H9 (cell line): Measurements from ENCODE around the gene TEAD1. TPM values are rescaled to one million over a fixed set of nuclear protein-coding genes. Genes with fewer than 3 reads are reported as not detected.

Experiments used
- DNase-seq: peaks from one replicate; pipeline ENCODE4 v3.0.0-alpha.2; 2017
- H2AFZ ChIP-seq: one replicate; pipeline ENCODE4 v1.6.1; 2013; ENCODE audit warnings: mild to moderate bottlenecking, low read length, control low read depth, moderate library complexity
- H2AK5ac ChIP-seq: 2 replicates; pipeline ENCODE4 v1.6.1; 2013; ENCODE audit warnings: low read length, control low read depth, mixed read lengths; ENCODE audit not compliant: insufficient read length
- H2BK120ac ChIP-seq: one replicate; pipeline ENCODE4 v1.6.1; 2013; ENCODE audit warnings: low read depth, mild to moderate bottlenecking, low read length, control low read depth, inconsistent platforms; ENCODE audit not compliant: poor library complexity, severe bottlenecking
- H2BK12ac ChIP-seq: 2 replicates; pipeline ENCODE4 v1.6.1; 2013; ENCODE audit warnings: low read length, control low read depth, mixed read lengths, low read depth; ENCODE audit not compliant: insufficient read length
- H2BK15ac ChIP-seq: 2 replicates; pipeline ENCODE4 v1.6.1; 2013; ENCODE audit warnings: low read depth, low read length, control low read depth
- H2BK20ac ChIP-seq: one replicate; pipeline ENCODE4 v1.6.1; 2013; ENCODE audit warnings: low read depth, mild to moderate bottlenecking, low read length, control low read depth, inconsistent platforms; ENCODE audit not compliant: poor library complexity, severe bottlenecking
- H2BK5ac ChIP-seq: 2 replicates; pipeline ENCODE4 v1.6.1; 2013; ENCODE audit warnings: low read length, control low read depth, mixed read lengths; ENCODE audit not compliant: insufficient read length
- H3K14ac ChIP-seq: 2 replicates; pipeline ENCODE4 v1.6.1; 2013; ENCODE audit warnings: low read length, control low read depth; ENCODE audit not compliant: insufficient read depth
- H3K18ac ChIP-seq: 2 replicates; pipeline ENCODE4 v1.6.1; 2013; ENCODE audit warnings: low read depth, mild to moderate bottlenecking, mixed read lengths, low read length, control low read depth; ENCODE audit not compliant: insufficient read length
- H3K23ac ChIP-seq: 2 replicates; pipeline ENCODE4 v1.6.1; 2013; ENCODE audit warnings: low read length, control low read depth, mixed read lengths, low read depth; ENCODE audit not compliant: insufficient read length
- H3K23me2 ChIP-seq: 2 replicates; pipeline ENCODE4 v1.6.1; 2013; ENCODE audit warnings: low read depth, mild to moderate bottlenecking, mixed read lengths, low read length, control low read depth; ENCODE audit not compliant: insufficient read length, poor library complexity, severe bottlenecking
- H3K27ac ChIP-seq: 2 replicates; pipeline ENCODE4 v1.5.1; 2013; ENCODE audit warnings: low read length, control low read depth, mixed read lengths, low read depth; ENCODE audit not compliant: insufficient read length
- H3K27me3 ChIP-seq: 2 replicates; pipeline ENCODE4 v1.6.1; 2013; ENCODE audit warnings: low read length, control low read depth, inconsistent platforms; ENCODE audit not compliant: insufficient read depth
- H3K4ac ChIP-seq: 2 replicates; pipeline ENCODE4 v1.6.1; 2013; ENCODE audit warnings: low read depth, mild to moderate bottlenecking, control low read depth, inconsistent platforms, low read length, moderate library complexity
- H3K4me1 ChIP-seq: 2 replicates; pipeline ENCODE4 v1.6.1; 2013; ENCODE audit warnings: low read length, control low read depth, inconsistent platforms; ENCODE audit not compliant: insufficient read depth
- H3K4me2 ChIP-seq: 2 replicates; pipeline ENCODE4 v1.6.1; 2013; ENCODE audit warnings: low read length, control low read depth, mixed read lengths; ENCODE audit not compliant: insufficient read length, insufficient read depth
- H3K56ac ChIP-seq: 2 replicates; pipeline ENCODE4 v1.6.1; 2013; ENCODE audit warnings: low read depth, mild to moderate bottlenecking, mixed read lengths, low read length, control low read depth; ENCODE audit not compliant: insufficient read length
- H3K79me1 ChIP-seq: 2 replicates; pipeline ENCODE4 v1.6.1; 2013; ENCODE audit warnings: low read depth, mild to moderate bottlenecking, moderate library complexity, low read length, control low read depth, inconsistent platforms; ENCODE audit not compliant: insufficient read depth, poor library complexity, severe bottlenecking
- H3K79me2 ChIP-seq: 2 replicates; pipeline ENCODE4 v1.6.1; 2013; ENCODE audit warnings: low read length, control low read depth, inconsistent platforms; ENCODE audit not compliant: insufficient read depth
- H3K9ac ChIP-seq: 2 replicates; pipeline ENCODE4 v1.6.1; 2013; ENCODE audit warnings: low read length, control low read depth, mixed read lengths; ENCODE audit not compliant: insufficient read length; ENCODE audit errors: extremely low read depth
- H3K9me3 ChIP-seq: one replicate; pipeline ENCODE4 v1.6.1; 2013; ENCODE audit warnings: low read depth, low read length, inconsistent platforms; ENCODE audit not compliant: control insufficient read depth
- H3T11ph ChIP-seq: one replicate; pipeline ENCODE4 v1.6.1; 2013; ENCODE audit warnings: mild to moderate bottlenecking, low read length, control low read depth, inconsistent platforms
- H4K20me1 ChIP-seq: one replicate; pipeline ENCODE4 v1.6.1; 2013; ENCODE audit not compliant: control insufficient read depth, insufficient read length, insufficient read depth
- H4K5ac ChIP-seq: 2 replicates; pipeline ENCODE4 v1.6.1; 2013; ENCODE audit warnings: low read depth, mild to moderate bottlenecking, mixed read lengths, low read length, control low read depth; ENCODE audit not compliant: insufficient read length
- H4K8ac ChIP-seq: replicated peaks from 2 replicates; pipeline ENCODE4 v1.6.1; 2013; ENCODE audit warnings: low read length, control low read depth, mixed read lengths, low read depth; ENCODE audit not compliant: insufficient read length
- H4K91ac ChIP-seq: 2 replicates; pipeline ENCODE4 v1.6.1; 2013; ENCODE audit warnings: low read depth, mild to moderate bottlenecking, moderate library complexity, mixed read lengths, low read length, control low read depth; ENCODE audit not compliant: insufficient read length
- H3K27ac Mint-ChIP-seq, 3 experiments: 2 replicates in 2 of 3; 3 replicates in 1 of 3; pipeline ENCODE4 v1.8.0; 2020 to 2021; ENCODE audit warnings: mixed read lengths in 3 of 3, mild to moderate bottlenecking in 1 of 3, moderate library complexity in 1 of 3
- H3K27me3 Mint-ChIP-seq: 2 replicates; pipeline ENCODE4 v1.8.0; 2021; ENCODE audit warnings: low read depth, mild to moderate bottlenecking, moderate library complexity, mixed read lengths
- H3K36me3 Mint-ChIP-seq, 3 experiments: 2 replicates in 2 of 3; 3 replicates in 1 of 3; pipeline ENCODE4 v1.8.0; 2020 to 2021; ENCODE audit warnings: low read depth in 3 of 3, mixed read lengths in 3 of 3; ENCODE audit not compliant: insufficient read depth in 1 of 3
- H3K4me1 Mint-ChIP-seq, 2 experiments: 2 replicates each; pipeline ENCODE4 v1.8.0; 2020; ENCODE audit warnings: mixed read lengths in 2 of 2
- H3K4me3 Mint-ChIP-seq, 2 experiments: 2 replicates in 1 of 2; 3 replicates in 1 of 2; pipeline ENCODE4 v1.8.0; 2020 to 2021; ENCODE audit warnings: mild to moderate bottlenecking in 2 of 2, mixed read lengths in 2 of 2, moderate library complexity in 1 of 2
- H3K9me3 Mint-ChIP-seq, 2 experiments: 2 replicates in 1 of 2; 3 replicates in 1 of 2; pipeline ENCODE4 v1.8.0; 2020; ENCODE audit warnings: mild to moderate bottlenecking in 2 of 2, mixed read lengths in 2 of 2, moderate library complexity in 1 of 2
- CTCF ChIP-seq: fragments of 200-600 bp; sonication (generic); conservative IDR thresholded peaks from 3 replicates; pipeline ENCODE4 v1.8.0; 2021; ENCODE audit warnings: antibody characterized with exemption, mild to moderate bottlenecking
- WGBS: extraction: QIAGEN DNeasy Blood & Tissue Kit; methylation state at CpG from one replicate; pipeline ENCODE4 v1.1.7; 2013; ENCODE audit warnings: missing lambda C conversion rate, low lambda C conversion rate, mixed read lengths; ENCODE audit not compliant: insufficient read length; ENCODE audit errors: extremely low coverage; 5-methylcytosine and 5-hydroxymethylcytosine counted together
- total RNA-seq: library from RNA; stranded (reverse); gene quantifications from 2 replicates; pipeline ENCODE4 v1.2.1, GENCODE V29; 2021

TEAD1 gene
- total RNA-seq, 1 experiment from 2014 or later = 75.1 TPM

DNA sequence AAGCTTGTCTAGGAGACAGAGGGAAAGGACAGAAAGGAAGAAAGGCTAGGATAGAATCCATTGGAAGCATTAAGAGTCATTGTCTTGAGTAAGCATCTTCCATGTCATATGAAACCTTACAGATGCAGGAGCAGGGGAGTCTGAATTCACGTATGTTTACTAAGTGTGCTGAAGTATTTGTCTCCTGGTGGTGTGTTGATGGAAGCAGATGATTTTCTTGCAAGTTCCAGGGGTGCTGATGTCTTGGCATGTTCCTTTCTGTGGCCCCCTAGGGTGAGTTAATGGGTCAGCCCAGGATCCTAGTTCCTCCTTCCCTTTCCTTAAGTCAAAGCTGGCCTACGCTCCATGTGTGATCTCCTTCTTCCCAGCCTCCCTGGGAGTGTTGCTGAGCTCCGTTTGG, 110.2 kb downstream of the TEAD1 start:
- H2BK12ac ChIP-seq = no peak overlapping the region
- peaks cover 2% of the 10 kb centered on the region; the same call in 1 of the 2 replicates for H3K79me2 ChIP-seq

More for the DNA sequence above, 110.2 kb downstream of the TEAD1 start:
- Histone ChIP-seq H2BK15ac (no peak overlapping the region), H3K56ac (no peak overlapping the region), H2AFZ (no peak overlapping the region), H3K4me2 (no peak overlapping the region), H2AK5ac (no peak overlapping the region), H3K79me1 (peaks cover 4% of the 10 kb centered on the region), H3K18ac (no peak overlapping the region), H2BK5ac (no peak overlapping the region), H4K91ac (no peak overlapping the region), H2BK20ac (no peak overlapping the region), H3K27ac (no peak overlapping the region), H2BK120ac (no peak overlapping the region), H3K14ac (no peak overlapping the region), H3K27me3 (no peaks in the 10 kb centered on the region), H3K4me1 (peaks cover 4% of the 10 kb centered on the region; the same call in 1 of the 2 replicates), H3K9ac (no peak overlapping the region), H3K23me2 (no peaks in the 10 kb centered on the region), H4K8ac (no peak overlapping the region), H3T11ph (no peak overlapping the region), H4K20me1 (no peaks in the 10 kb centered on the region), H3K23ac (no peak overlapping the region), H4K5ac (no peak overlapping the region), H3K4ac (no peak overlapping the region), H3K9me3 (no peaks in the 10 kb centered on the region)
- Mint-ChIP-seq H3K4me1 (peaks cover 38 to 39% of the 10 kb centered on the region in 2 experiments), H3K27ac (peak overlapping the region in 1 of 3 experiments; percentile 85; a peak in 3 of 7 replicates), H3K9me3 (no peaks in the 10 kb centered on the region), H3K36me3 (peaks cover 4 to 9% (median 4%) of the 10 kb centered on the region in 3 experiments; a peak in 6 of 7 replicates), H3K27me3 (no peaks in the 10 kb centered on the region), H3K4me3 (no peak overlapping the region)
- TF ChIP-seq CTCF = no peak
- no peak for DNase-seq
- no CpG with 5 or more reads among the region's 3 CpGs for WGBS
